HepG2 (cell line): ENCODE measurements around the gene NT5DC1. TPM values are rescaled to one million over a fixed set of nuclear protein-coding genes. Genes with fewer than 3 reads are reported as not detected.

Experiments used
- ARID2 ChIP-seq: sonication (generic); formaldehyde crosslinking; IDR thresholded peaks from 2 replicates; pipeline ENCODE4 v1.8.1; 2022; ENCODE audit warnings: mild to moderate bottlenecking, missing genetic modification reagents, borderline replicate concordance
- CEBPZ ChIP-seq: IDR thresholded peaks from 2 replicates; pipeline ENCODE4 v1.6.1; 2012; ENCODE audit warnings: low read length, improper control_type of control experiment
- HCFC1 ChIP-seq: fragments of 150-350 bp; IDR thresholded peaks from 2 replicates; pipeline ENCODE4 v1.6.1; 2014; ENCODE audit warnings: low read depth, low read length
- HOXA5 ChIP-seq: sonication (generic); formaldehyde crosslinking; IDR thresholded peaks from 2 replicates; pipeline ENCODE4 v1.4.0; 2020; ENCODE audit warnings: missing genetic modification reagents
- HOXA9 ChIP-seq: sonication (generic); formaldehyde crosslinking; IDR thresholded peaks from 2 replicates; pipeline ENCODE4 v1.8.1; 2022; ENCODE audit warnings: missing genetic modification reagents, mild to moderate bottlenecking, moderate library complexity, borderline replicate concordance
- HOXD1 ChIP-seq: sonication (generic); formaldehyde crosslinking; IDR thresholded peaks from 2 replicates; pipeline ENCODE4 v1.5.0; 2020; ENCODE audit warnings: missing genetic modification reagents
- IRF2 ChIP-seq: IDR thresholded peaks from 2 replicates; pipeline ENCODE4 v1.6.1; 2018; ENCODE audit warnings: missing genetic modification reagents, missing compliant biosample characterization
- MZF1 ChIP-seq: sonication (generic); formaldehyde crosslinking; IDR thresholded peaks from 2 replicates; pipeline ENCODE4 v1.8.1; 2023; ENCODE audit warnings: mild to moderate bottlenecking, missing genetic modification reagents, borderline replicate concordance
- PHF5A ChIP-seq: IDR thresholded peaks from one replicate; pipeline ENCODE4 v1.6.1; 2018; ENCODE audit warnings: low read depth, missing genetic modification reagents; ENCODE audit not compliant: unreplicated experiment
- REPIN1 ChIP-seq: sonication (generic); formaldehyde crosslinking; IDR thresholded peaks from 2 replicates; pipeline ENCODE4 v1.8.0; 2022; ENCODE audit warnings: missing genetic modification reagents, low read depth, mild to moderate bottlenecking, borderline replicate concordance
- SALL1 ChIP-seq: sonication (generic); formaldehyde crosslinking; IDR thresholded peaks from 2 replicates; pipeline ENCODE4 v1.8.0; 2022; ENCODE audit warnings: mild to moderate bottlenecking, missing genetic modification reagents
- SNAPC2 ChIP-seq: sonication (generic); formaldehyde crosslinking; IDR thresholded peaks from 2 replicates; pipeline ENCODE4 v1.8.1; 2022; ENCODE audit warnings: mild to moderate bottlenecking, missing genetic modification reagents
- TBX3 ChIP-seq: fragments of 450-650 bp; IDR thresholded peaks from 2 replicates; pipeline ENCODE4 v1.6.1; 2017; ENCODE audit warnings: antibody characterized with exemption, mild to moderate bottlenecking, inconsistent platforms, borderline replicate concordance
- TIGD3 ChIP-seq: sonication (generic); formaldehyde crosslinking; IDR thresholded peaks from 2 replicates; pipeline ENCODE4 v1.5.1; 2020; ENCODE audit warnings: mild to moderate bottlenecking, missing genetic modification reagents, borderline replicate concordance
- ZNF362 ChIP-seq: sonication (generic); formaldehyde crosslinking; IDR thresholded peaks from 2 replicates; pipeline ENCODE4 v1.4.0; 2020; ENCODE audit warnings: missing genetic modification reagents, mild to moderate bottlenecking, borderline replicate concordance
- ZNF468 ChIP-seq: sonication (generic); formaldehyde crosslinking; IDR thresholded peaks from 2 replicates; pipeline ENCODE4 v1.8.0; 2022; ENCODE audit warnings: mild to moderate bottlenecking, moderate library complexity, missing genetic modification reagents
- ZNF550 ChIP-seq: sonication (generic); formaldehyde crosslinking; IDR thresholded peaks from 2 replicates; pipeline ENCODE4 v1.4.0; 2020; ENCODE audit warnings: mild to moderate bottlenecking, missing genetic modification reagents, borderline replicate concordance
- ZNF567 ChIP-seq: sonication (generic); formaldehyde crosslinking; IDR thresholded peaks from 2 replicates; pipeline ENCODE4 v1.8.1; 2023; ENCODE audit warnings: mild to moderate bottlenecking, missing genetic modification reagents, borderline replicate concordance
- ZNF713 ChIP-seq: sonication (generic); formaldehyde crosslinking; IDR thresholded peaks from 2 replicates; pipeline ENCODE4 v1.4.0; 2020; ENCODE audit warnings: mild to moderate bottlenecking, missing genetic modification reagents
- ZNF740 ChIP-seq: sonication (generic); formaldehyde crosslinking; IDR thresholded peaks from 2 replicates; pipeline ENCODE4 v1.4.0; 2020; ENCODE audit warnings: missing genetic modification reagents
- ZNF775 ChIP-seq: sonication (generic); formaldehyde crosslinking; IDR thresholded peaks from 2 replicates; pipeline ENCODE4 v1.4.0; 2020; ENCODE audit warnings: missing genetic modification reagents, mild to moderate bottlenecking, moderate library complexity, borderline replicate concordance
- ZNF781 ChIP-seq: sonication (generic); formaldehyde crosslinking; IDR thresholded peaks from 2 replicates; pipeline ENCODE4 v1.5.1; 2020; ENCODE audit warnings: borderline replicate concordance, mild to moderate bottlenecking, missing genetic modification reagents; ENCODE audit errors: not compliant biosample characterization
- polyA plus RNA-seq, 8 experiments: library from polyadenylated mRNA; depleted of rRNA in 3 of 8; stranded (reverse) in 7 of 8; unstranded in 1 of 8; fragments of >200 nt; fragmentation: Illumina TruSeq in 4 of 8; extraction: Trizol in 4 of 8; gene quantifications; 2 replicates each; pipeline versions ENCODE4 v1.2.1 to v1.2.3, GENCODE V29; 2011 to 2016; ENCODE audit warnings: low read depth in 4 of 8, missing spikeins in 1 of 8, mixed read lengths in 1 of 8; ENCODE audit not compliant: insufficient read depth in 1 of 8
- total RNA-seq, 5 experiments: library from RNA; depleted of rRNA; stranded (reverse); fragments of >200 nt; fragmentation: Illumina TruSeq; extraction: Trizol; gene quantifications; 2 replicates each; pipeline ENCODE4 v1.2.3, GENCODE V29; 2016; ENCODE audit warnings: low read depth in 1 of 5

Gene NT5DC1
- total and polyA plus RNA-seq, 2 of the 13 experiments (the other 11 are each of a cell fraction or from before 2014, with no cell fraction given), result 27.0 to 56.1 TPM

- no peak for TF ChIP-seq CEBPZ
- no peak for TF ChIP-seq SALL1 (CRISPR knock-in tag)
- no peak for TF ChIP-seq ZNF550 (CRISPR knock-in tag)
- no peak for TF ChIP-seq HOXA9 (CRISPR knock-in tag)
- no peak for TF ChIP-seq ARID2 (CRISPR knock-in tag)
- TF ChIP-seq HCFC1, result no peak
- TF ChIP-seq ZNF713 (CRISPR knock-in tag), result no peak
- TF ChIP-seq REPIN1 (CRISPR knock-in tag), result peak; percentile 39; the same call in 1 of the 2 replicates
- TF ChIP-seq HOXD1 (CRISPR knock-in tag), result no peak
- TF ChIP-seq MZF1, result no peak
- no peak for TF ChIP-seq HOXA5
- no peak for TF ChIP-seq ZNF362
- TF ChIP-seq TBX3, result no peak
- TF ChIP-seq ZNF567 (CRISPR knock-in tag), result no peak
- no peak for TF ChIP-seq ZNF775 (CRISPR knock-in tag)
- peak; percentile 49 for TF ChIP-seq PHF5A (CRISPR knock-in tag)
- TF ChIP-seq TIGD3, result no peak
- TF ChIP-seq SNAPC2 (CRISPR knock-in tag), result 0 out of 2 replicates have a peak, but pooled peaks have one; percentile 51
- TF ChIP-seq IRF2, result peak; percentile 33; the same call in 1 of the 2 replicates
- no peak for TF ChIP-seq ZNF781 (CRISPR knock-in tag)
- TF ChIP-seq ZNF468 (CRISPR knock-in tag), result no peak
- TF ChIP-seq ZNF740 (CRISPR knock-in tag), result no peak
Measured at GRCh38 chr6:116268589-116269293, 168.1 kb downstream of the NT5DC1 start (continued).
